UCSD-AML1 (cell line): ENCODE data around the gene GRK4.
"Not testable (repeated sequence)": the region's sequence is repeated elsewhere in the genome, so short reads cannot be mapped to it uniquely, and the experiment has no call there.

Experiments
- DNase-seq: peaks from one replicate; lab custom pipeline; 2025; ENCODE audit not compliant: unreplicated experiment; lab: John Stamatoyannopoulos, UW

Gene GRK4

DNA sequence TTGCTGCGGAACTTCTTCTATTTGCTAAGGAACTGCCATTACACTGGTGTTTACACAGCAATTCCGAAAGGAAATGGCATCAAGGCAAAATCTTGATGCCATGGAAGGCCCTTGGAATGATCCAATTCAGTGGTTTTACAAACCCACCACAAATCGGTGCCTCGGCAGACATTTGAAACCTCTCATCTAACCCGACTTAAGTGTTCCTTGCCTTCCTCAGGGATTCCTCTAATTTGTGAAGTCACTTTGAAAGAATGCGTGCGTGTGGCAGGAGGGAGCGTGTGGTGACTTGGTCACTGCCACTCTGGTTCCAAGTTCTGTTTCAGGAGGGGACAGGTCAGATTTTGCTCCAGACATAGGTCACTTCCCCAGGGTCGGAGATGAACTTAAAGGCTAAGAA, 4.9 kb upstream of the GRK4 start:
- DNase-seq, result no peak

DNA sequence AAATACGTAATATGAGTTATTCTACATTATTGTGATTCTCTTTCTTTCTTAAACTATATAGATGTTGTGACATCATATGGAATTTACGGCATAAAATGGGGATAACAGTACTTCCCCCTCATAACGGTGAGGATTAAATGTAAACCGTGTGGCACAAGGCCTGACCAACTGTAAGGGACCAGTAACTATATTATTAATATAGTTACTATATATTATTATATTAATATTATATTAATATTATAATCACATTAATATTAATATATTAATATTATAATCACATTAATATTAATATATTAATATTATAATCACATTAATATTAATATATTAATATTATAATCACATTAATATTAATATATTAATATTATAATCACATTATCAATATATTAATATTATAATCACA, 2.9 kb upstream of the GRK4 start:
- not testable (repeated sequence) for DNase-seq

DNA sequence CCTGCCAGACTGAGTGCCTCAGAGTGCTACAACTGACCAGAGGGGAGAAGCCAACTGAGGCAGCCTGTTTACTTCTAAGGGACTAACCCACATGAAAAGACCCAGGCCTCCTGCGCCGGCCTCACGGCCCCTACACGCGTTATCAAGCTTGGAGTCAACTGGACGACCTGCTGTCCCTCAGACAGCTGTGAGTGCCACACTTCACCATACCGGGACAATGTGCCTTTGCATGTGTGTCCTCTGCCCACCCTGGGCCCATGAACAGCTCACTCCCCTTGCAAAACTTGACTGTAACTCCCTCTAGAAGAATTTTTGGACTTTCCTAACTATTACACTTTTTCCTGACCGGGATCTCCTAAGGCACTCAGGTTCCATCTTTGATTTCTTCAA, 2.0 kb upstream of the GRK4 start:
- DNase-seq, result no peak

DNA sequence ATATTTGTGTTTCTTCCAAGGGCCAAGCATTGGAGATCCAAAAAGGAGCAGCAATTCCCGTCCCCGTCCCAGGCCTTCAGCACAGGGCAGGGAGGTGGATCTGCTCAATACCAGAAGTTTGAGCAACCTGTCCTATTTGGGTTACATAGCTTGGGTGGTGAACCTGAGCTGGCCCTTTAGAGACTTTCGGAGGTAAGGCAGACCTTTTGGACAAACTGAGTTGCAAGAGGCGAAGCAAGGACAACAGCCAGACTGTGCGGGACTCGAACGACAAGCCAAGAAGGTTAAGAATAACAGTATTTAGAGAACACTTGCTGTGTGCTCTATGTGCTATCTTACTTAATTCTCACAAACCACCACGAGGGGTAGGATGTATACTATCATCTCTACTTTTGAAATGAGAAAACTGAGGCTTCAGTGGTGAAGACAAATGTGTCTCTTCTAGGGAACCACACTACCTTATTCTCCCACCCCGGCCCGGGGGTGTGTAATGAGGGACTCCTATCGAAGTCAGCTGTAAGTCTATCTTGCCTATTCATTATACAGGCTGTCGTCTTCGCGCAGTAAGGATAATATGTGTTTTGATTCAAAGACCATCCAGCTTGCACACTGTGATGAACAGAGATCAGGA, 1.4 kb upstream of the GRK4 start:
- no peak for DNase-seq

DNA sequence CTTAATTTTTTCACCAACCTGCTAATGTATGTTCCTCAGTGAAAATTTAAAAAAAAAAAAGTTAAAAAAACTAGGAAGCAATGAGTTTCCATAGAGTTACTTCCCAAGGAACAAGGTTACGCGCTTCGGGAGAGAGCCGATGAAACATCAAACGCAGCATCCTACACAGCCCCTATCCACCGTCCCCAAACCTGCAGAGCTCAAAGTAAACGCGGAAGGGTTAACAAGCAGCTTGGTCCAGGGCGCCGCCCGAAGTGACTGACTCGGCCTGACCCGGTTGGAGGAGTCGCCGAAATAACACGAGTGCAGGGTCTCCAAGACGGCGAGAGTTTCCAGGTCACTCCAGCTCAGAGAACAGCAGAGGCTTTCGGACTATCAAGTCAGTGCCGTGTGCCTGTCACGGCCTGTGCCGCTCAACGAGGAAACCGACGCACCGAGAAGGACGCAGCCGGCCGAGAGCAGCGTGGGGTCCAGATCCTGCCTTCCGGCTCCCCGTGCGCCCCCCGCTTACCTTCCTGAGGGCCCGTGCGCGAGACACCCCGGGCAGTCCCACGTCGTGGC, 677 bp upstream of the GRK4 start:
- DNase-seq, result no peak

DNA sequence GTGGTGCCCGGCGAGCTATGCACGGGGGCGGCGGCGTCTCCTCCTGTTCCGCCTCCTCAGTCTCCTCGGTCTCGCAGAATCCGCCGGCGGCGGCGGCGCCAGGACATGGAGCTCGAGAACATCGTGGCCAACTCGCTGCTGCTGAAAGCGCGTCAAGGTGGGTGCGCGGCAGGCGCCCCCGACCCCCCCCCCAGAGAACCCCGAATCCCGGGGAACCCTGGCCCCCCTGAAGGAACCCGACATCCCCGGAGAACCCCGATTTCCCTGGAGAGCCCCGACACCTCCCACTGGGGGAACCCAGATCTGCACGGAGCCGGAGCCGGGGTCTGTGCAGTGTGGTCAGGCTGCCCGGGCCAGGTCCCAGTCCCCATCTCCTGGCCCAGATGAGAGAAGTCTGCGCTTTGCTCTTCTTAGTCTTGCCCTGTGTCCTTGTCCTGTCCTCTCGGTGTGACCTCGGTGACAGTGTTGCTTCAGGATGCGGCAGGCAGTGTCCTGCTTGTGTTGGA, 648 bp downstream of the GRK4 start:
- no peak for DNase-seq

DNA sequence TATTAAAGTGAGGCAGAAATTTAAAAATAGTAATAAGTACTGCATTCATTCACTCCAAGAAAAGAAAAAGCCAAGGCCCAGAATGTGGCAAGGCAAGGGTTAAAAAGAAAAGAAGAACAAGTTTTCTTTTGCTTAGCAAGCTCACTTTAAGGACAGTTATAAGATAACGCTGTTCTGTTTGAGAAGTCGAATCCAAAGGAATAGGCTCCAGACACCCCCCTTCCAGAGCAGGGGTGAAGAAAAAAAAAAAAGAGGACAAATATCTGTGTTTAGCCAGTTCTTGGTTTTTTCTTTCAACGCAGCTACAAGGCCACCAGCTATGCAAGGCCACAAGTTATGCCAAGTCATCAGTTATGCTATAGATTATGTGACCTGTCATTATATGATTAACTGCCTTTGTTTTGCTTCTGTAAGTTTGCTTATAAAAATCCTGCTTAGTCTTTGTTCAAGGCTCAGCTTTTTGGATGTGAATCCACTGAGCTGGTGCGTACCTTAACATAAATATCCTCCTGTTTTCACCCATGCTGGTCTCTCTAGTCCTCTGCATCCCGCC, 1.4 kb downstream of the GRK4 start:
- no peak for DNase-seq

DNA sequence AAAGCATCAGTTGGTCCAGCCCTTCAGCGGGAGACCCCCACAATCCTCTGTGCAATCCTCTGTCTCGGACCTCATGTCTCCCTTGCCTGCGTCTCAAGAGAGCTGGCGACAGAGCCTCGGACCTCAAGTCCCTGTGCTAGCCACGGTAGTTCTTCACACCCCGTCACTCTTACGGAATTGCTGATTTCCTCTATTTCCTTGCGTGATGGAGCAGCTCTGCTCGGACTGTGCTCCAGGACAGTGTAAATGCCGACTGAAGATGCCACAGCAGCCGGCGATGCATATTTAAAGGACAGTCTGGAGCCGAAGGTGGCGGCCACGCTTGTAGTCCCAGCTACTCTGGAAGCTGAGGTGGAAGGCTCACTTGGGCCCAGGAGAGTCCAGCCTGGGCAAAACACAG, 1.9 kb downstream of the GRK4 start:
- no peak for DNase-seq

DNA sequence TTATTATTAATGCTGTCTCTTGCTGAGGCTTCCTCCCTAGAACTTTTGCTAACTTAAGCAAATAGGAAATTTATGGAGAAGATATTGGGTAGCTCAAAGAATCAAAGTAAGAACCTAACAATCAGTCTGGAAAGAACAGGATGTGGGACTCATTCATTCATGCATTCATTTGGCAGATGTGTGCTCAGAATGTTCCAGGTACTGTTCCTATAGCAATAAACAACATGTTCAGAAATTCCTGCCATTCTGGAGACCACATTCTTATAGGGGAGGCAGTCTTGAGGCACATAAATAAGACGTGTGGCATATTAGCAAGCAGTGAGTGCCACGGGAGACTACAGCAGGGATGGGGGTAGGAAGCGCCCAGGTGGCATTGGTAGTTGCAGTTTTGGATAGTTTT, 5.0 kb downstream of the GRK4 start:
- no peak for DNase-seq

DNA sequence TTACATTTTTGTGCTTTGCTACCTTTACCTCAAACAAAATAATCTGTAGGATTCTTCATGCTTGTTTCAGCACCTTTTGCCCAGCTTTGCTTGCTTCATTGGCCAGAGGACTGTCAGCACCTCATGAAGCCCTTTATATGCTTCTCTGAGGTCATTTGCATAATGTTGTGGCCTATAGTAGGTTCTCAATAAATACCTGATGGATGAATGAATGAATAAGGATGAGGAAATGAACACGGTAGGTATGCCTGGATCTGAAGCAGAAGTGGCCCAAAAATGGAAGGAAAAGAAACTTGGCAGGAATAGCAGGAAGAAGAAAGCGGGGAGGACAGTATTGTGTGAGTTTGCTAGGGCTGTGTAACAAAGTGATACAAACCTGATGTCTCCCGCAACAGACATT, 7.9 kb downstream of the GRK4 start:
- DNase-seq, result no peak

DNA sequence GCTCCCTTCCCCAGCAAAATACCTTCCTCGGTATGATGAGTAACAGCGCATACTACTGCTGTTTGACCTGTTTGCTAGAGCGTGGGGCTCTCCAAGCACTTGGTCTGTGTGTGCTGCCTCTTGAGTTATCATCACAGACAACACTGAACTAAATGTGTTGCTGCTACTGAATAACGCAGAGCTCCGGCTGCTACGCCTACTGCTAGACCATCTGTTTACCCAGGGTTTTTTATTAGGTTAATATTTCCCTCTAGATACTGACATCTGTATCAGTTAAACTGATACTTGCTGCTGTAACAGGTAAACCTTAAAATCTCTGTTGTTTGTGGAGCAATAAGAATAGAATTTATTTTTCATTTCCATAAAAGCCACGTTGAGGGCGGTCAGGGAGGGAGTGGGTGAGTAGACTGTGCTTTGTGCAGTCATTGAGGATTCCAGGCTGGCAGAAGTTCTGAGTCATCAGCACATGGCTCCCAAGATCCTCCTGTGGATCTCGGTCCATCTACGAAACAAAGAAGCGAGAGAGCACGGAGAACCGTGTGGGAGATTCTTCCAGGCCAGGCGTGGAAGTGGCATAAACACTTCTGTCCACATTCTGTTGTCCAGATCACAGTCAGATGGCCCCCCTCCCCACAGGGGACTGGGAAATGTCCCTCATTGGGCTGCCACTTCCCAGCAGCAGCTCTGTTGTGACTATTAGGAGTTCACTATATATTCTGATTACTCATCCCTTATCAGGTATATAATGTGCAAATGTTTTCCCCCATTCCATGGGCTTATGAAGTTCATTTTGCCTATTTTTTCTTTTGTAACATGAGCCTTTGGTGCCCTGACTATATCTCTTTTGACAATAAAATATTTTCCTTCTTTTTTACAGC, 14.1 kb downstream of the GRK4 start:
- no peak for DNase-seq

DNA sequence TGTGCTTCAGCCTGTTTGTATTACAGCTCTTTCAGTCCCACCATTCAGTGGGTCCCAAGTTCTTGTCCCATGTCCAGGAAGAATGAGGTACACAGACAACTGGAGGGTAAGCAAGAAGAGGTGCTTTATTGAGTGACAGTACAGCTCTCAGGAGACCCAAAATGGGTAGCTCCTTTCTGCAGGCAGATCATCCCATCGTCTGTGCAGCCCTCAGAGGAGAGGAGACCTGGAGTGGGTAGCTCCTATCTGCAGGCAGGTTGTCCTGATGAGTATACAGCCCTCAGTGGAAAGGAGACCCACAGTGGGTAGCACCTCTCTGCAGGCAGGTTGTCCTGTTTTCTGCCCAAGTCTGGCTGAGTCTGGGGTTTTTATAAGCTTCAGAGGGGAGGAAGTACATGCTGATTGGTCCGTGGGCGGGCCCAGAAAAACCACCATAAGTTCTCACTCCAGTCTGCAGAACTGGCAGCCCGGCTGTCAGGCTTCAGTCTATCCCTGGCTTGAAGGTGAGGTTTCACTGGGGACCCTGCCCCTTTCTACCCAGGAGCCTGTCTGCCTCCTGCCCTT, 18.0 kb downstream of the GRK4 start:
- no peak for DNase-seq

DNA sequence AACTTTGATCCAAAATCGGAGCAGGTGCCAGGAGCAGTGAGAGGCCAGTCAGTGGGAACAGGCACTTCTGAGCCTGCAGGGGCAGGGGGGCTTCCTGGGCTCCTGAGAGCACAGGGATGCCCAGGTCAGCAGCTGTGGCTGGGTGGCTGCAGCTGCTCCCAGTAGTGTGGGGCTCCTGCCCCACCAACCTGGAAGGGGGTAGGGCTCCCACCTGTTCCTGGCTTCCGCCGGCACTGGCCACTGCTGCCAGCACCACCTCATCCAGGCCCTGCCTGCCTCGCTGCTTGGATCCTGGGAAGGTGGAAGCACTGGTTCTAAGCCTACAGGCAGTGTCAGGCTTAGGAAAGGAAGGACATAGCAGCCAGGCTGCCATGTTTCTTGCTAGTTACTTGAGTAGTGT, 18.6 kb downstream of the GRK4 start:
- no peak for DNase-seq

DNA sequence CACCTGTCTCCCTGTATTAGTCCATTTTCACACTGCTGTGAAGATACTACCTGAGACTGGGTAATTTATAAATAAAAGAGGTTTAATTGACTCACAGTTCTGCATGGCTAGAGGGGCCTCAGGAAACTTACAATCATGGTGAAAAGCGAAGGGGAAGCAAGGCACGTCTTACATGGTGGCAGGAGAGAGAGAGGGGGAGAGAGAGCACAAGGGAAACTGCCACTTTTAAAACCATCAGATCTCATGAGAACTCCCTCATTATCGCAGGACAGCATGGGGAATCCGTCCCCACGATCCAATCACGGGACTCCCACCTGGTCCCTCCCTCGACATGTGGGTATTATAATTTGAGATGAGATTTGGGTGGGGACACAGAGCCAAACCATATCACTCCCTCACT, 20.3 kb downstream of the GRK4 start:
- not testable (repeated sequence) for DNase-seq

DNA sequence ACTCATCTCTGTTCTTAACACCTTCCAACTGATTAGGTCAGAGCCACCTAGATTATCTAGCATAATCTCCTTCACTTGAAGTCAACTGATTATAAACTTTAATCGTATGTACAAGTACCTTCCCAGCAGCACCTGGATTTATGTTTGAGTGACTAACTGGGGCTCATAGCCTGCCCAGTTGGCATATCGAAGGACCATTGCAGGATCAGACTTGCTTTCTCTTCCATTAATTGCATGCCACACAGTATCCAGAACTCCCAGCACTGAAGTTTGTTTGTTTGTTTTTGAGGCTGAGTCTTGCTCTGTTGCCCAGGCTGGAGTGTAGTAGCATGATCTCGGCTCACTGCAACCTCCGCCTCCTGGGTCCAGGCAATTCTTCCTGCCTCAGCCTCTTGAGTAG, 27.9 kb downstream of the GRK4 start:
- no peak for DNase-seq

DNA sequence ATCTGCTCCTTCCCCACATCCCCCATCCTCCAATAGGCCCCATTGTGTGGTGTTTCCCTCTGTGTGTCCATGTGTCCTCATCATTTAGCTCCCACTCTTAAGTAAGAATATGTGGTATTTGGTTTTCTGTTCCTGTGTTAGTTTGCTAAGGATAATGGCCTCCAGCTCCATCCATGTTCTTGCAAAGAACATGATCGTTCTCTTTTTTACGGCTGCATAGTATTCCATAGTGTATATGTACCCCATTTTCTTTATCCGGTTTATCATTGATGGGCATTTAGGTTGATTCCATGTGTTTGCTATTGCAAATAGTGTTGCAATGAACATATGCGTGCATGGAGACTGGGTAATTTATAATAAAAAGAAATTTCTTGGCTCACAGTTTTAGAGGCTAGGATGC, 31.5 kb downstream of the GRK4 start:
- DNase-seq, result no peak

DNA sequence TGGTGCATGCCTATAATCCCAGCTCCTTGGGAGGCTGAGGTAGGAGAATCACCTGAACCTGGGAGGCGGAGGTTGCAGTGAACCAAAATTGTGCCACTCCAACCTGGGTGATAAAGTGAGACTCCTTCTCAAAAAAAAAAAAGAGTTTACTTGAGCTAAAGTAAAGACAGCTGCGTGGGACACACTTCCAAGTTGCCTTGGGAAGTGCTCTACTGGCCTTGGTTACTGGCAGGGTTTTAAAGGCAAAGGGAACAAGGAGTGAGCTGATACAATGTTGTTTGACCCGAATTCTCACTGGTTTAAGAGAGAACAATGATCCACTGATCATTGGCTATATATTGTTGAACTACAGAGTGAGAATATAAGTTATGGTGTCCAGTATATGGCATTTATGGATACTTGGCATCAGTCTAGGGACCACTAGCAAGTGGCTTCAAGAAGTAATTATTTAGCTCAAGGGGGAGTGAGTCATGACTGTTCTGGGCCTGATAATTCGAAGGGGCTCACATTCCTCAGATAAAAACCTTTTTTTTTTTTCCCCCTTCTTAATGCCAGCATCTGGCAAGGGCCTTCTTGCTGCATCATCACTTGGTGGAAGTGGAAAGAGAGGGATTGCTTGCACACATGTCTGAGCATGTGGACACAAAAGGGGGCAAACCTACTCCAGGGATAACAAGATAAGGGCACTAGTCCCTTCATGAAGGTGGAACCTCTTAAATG, 32.3 kb downstream of the GRK4 start:
- no peak for DNase-seq

DNA sequence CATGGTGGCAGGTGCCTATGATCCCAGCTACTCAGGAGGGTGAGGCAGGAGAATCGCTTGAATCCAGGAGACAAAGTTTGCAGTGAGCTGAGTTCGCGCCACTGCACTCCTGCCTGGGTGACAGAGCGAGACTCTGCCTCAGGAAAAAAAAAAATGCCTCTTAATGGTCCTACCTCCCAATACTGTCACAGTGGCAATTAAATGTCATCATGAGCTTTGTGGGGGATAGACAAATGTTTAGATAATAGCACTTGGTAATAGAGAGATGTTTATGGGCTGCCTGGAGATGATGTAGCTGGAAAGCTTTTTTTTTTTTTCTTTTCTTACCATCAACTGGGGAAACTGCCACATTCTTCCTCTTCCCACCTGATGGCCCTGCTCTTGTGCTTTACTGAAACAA, 33.0 kb downstream of the GRK4 start:
- no peak for DNase-seq

DNA sequence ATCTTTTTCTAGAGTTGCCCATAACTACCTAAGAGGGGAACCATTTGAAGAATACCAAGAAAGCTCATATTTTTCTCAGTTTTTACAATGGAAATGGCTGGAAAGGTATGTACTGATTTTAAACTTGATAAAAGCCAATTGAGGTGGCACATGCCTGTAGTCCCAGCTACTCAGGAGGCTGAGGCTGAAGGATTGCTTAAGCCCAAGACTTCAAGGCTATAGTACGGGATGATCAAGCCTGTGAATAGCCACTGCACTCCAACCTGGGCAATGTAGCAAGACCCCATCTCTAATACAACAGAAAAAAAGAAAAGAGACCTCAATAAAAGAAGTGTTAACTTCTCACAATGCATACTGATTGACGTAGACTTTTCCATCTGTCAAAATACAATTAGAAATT, 44.4 kb downstream of the GRK4 start:
- DNase-seq, result no peak

DNA sequence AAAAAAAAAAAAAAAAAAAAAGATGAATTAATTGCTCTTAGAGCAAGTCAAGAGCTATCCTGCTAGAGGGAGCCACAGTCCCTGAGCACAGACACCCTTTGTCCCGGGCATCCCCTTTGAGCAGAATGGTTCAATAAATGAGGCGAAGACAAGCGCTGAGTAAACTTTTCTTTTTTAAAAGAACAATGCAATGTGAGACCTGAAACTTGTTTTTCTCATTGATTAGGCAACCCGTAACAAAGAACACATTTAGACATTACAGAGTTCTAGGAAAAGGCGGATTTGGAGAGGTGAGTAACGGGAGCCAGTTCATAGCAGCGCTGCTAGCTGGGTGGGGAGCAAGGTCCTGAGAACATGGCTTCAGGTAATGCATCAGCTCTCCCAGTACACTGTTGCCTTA, 46.1 kb downstream of the GRK4 start:
- DNase-seq, result no peak

DNA sequence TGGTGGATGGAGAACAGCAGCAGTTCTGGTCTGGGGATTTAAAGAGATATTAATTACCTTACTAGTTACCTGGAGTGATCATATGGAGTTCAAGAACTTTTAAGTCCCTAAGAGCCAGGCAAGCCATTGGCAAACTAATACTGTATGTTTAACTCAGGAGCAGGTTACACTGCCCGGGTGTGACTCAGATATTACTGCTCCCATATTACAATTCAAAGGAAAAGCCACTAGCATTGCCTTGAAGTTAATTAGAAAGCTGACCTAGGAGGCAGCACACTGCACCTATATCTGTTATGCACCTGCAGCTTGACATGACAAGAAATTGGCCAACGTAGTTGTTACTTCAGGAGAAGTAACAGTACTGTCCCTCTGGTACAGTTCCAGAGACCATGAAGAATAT, 47.2 kb downstream of the GRK4 start:
- no peak for DNase-seq
